Measurements from ENCODE around the gene CCNJL. TPM values are rescaled to one million over a fixed set of nuclear protein-coding genes. Genes with fewer than 3 reads are reported as not detected.

CCNJL gene
- total and polyA plus RNA-seq, 4 donors = 0.07 to 0.84 (median 0.63) TPM

GRCh38 chr5:160290751-160291150 is 21.6 kb downstream of the CCNJL start (continued):
- TF ChIP-seq CTCF (IDR thresholded peaks at IDR 0.05; ENCODE audit: low read depth, low read length, missing input control) (no peak), NR2F2 (IDR thresholded peaks at IDR 0.05) (no peak), HNF4G (IDR thresholded peaks at IDR 0.05) (no peak), TAF1 (conservative IDR thresholded peaks at IDR 0.05) (no peak), HNF4A (conservative IDR thresholded peaks at IDR 0.05) (no peak), JUND (IDR thresholded peaks at IDR 0.05) (no peak), SP1 (IDR thresholded peaks at IDR 0.05) (no peak), EGR1 (IDR thresholded peaks at IDR 0.05; ENCODE audit: low read depth in 2 of 2) (no peak)

- DNase-seq (ENCODE audit: low spot score) = no peak
- no peak overlapping the region for H3K9ac ChIP-seq (ENCODE audit: low read depth in 1 of 2, low read length in 2 of 2)
- 42% methylated on average over 7 of the region's 7 CpGs for WGBS
- H3K4me1 ChIP-seq (ENCODE audit: control insufficient read depth in 4 of 4, insufficient read depth in 4 of 4, low read length in 3 of 4) = no peaks in the 10 kb centered on the region
- H3K36me3 ChIP-seq (ENCODE audit: control insufficient read depth in 4 of 4, insufficient read depth in 3 of 4, low read depth in 1 of 4, low read length in 3 of 4) = no peaks in the 10 kb centered on the region
- no peak overlapping the region for H3K27ac ChIP-seq (ENCODE audit: low read depth in 1 of 2, low read length in 2 of 2)
- peaks cover 0 to 2% (median 0%) of the 10 kb centered on the region in 4 donors for H3K27me3 ChIP-seq (ENCODE audit: control insufficient read depth in 4 of 4, insufficient read depth in 4 of 4, low read length in 3 of 4)
- H3K4me3 ChIP-seq (ENCODE audit: low read depth in 1 of 3, low read length in 3 of 3) = no peak overlapping the region
- no peak for TF ChIP-seq ATF3 (IDR thresholded peaks at IDR 0.05)
- no peak for TF ChIP-seq RAD21 (IDR thresholded peaks at IDR 0.05)
- no peak for TF ChIP-seq REST (IDR thresholded peaks at IDR 0.05)
- no peak for TF ChIP-seq NR2F2 (IDR thresholded peaks at IDR 0.05)
- no peak for TF ChIP-seq HNF4A (conservative IDR thresholded peaks at IDR 0.05)
- TF ChIP-seq MAX (IDR thresholded peaks at IDR 0.05) = no peak
- TF ChIP-seq JUND (IDR thresholded peaks at IDR 0.05) = no peak
- TF ChIP-seq EGR1 (IDR thresholded peaks at IDR 0.05; ENCODE audit: low read depth in 2 of 2) = no peak
- no peak for TF ChIP-seq SP1 (IDR thresholded peaks at IDR 0.05)
- no peak for TF ChIP-seq TAF1 (conservative IDR thresholded peaks at IDR 0.05)
- no peak for TF ChIP-seq GABPA (IDR thresholded peaks at IDR 0.05 in 1 of 2, conservative IDR thresholded peaks at IDR 0.05 in 1 of 2)
- no peak for TF ChIP-seq FOXA1 (IDR thresholded peaks at IDR 0.05)
- no peaks in the 10 kb centered on the region for H3K9me3 ChIP-seq (ENCODE audit: control insufficient read depth in 4 of 4, low read length in 3 of 4)
Measured at GRCh38 chr5:160289721-160290120, 22.6 kb downstream of the CCNJL start.

- TF ChIP-seq CTCF (IDR thresholded peaks at IDR 0.05; ENCODE audit: low read depth, low read length, missing input control) (no peak), RXRA (IDR thresholded peaks at IDR 0.05) (no peak), RAD21 (IDR thresholded peaks at IDR 0.05) (no peak), NR2F2 (IDR thresholded peaks at IDR 0.05) (peak; percentile 77)
- H3K4me1 ChIP-seq (ENCODE audit: control insufficient read depth in 4 of 4, insufficient read depth in 4 of 4, low read length in 3 of 4) = no peaks in the 10 kb centered on the region
- DNase-seq (ENCODE audit: low spot score) = no peak
- H3K36me3 ChIP-seq (ENCODE audit: control insufficient read depth in 4 of 4, insufficient read depth in 3 of 4, low read depth in 1 of 4, low read length in 3 of 4) = no peaks in the 10 kb centered on the region
- H3K27ac ChIP-seq (ENCODE audit: low read depth in 1 of 2, low read length in 2 of 2) = no peak overlapping the region
- peaks cover 0 to 2% (median 0%) of the 10 kb centered on the region in 4 donors for H3K27me3 ChIP-seq (ENCODE audit: control insufficient read depth in 4 of 4, insufficient read depth in 4 of 4, low read length in 3 of 4)
- no peak overlapping the region for H3K9ac ChIP-seq (ENCODE audit: low read depth in 1 of 2, low read length in 2 of 2)
- WGBS = 51% methylated on average over 2 of the region's 2 CpGs
- H3K4me3 ChIP-seq (ENCODE audit: low read depth in 1 of 3, low read length in 3 of 3) = no peak overlapping the region
- no peaks in the 10 kb centered on the region for H3K9me3 ChIP-seq (ENCODE audit: control insufficient read depth in 4 of 4, low read length in 3 of 4)
Measured at GRCh38 chr5:160289356-160289651, 23.1 kb downstream of the CCNJL start.

All from liver (tissue), 9 donors.